IPS-18a (cell line): ENCODE results near the gene SLC39A13.
"Not testable (repeated sequence)": the region's sequence is repeated elsewhere in the genome, so short reads cannot be mapped to it uniquely, and the experiment has no call there.

Experiments
- H3K27ac ChIP-seq: one replicate; pipeline ENCODE4 v1.5.1; 2013; ENCODE audit warnings: low read length
- H3K27me3 ChIP-seq: one replicate; pipeline ENCODE4 v1.6.1; 2013; ENCODE audit warnings: mild to moderate bottlenecking, low read length; ENCODE audit not compliant: control insufficient read depth, insufficient read depth
- H3K36me3 ChIP-seq: one replicate; pipeline ENCODE4 v1.6.1; 2013; ENCODE audit warnings: low read depth, low read length; ENCODE audit not compliant: control insufficient read depth
- H3K4me1 ChIP-seq: one replicate; pipeline ENCODE4 v1.6.1; 2013; ENCODE audit warnings: low read depth, low read length; ENCODE audit not compliant: control insufficient read depth
- H3K4me3 ChIP-seq: one replicate; pipeline ENCODE4 v1.5.1; 2013; ENCODE audit warnings: low read length
- H3K9ac ChIP-seq: one replicate; pipeline ENCODE4 v1.6.1; 2013; ENCODE audit warnings: mild to moderate bottlenecking, low read length, moderate library complexity
- H3K9me3 ChIP-seq: one replicate; pipeline ENCODE4 v1.6.1; 2013; ENCODE audit warnings: low read depth, low read length; ENCODE audit not compliant: control insufficient read depth

SLC39A13 gene

GRCh38 chr11:47448566-47449427 lies 40.4 kb downstream of the SLC39A13 start, which contains the start of gene RAPSN:
TSS of gene RAPSN (minus strand) at chr11:47449136. CDS start at chr11:47448964, 172 bp downstream.
- Histone ChIP-seq H3K4me1 (no peaks in the 10 kb centered on the region), H3K27ac (no peak within 1 kb of the TSS), H3K9me3 (no peaks in the 10 kb centered on the region), H3K36me3 (no peaks in the 10 kb centered on the region), H3K9ac (no peak within 1 kb of the TSS), H3K27me3 (no peaks in the 10 kb centered on the region), H3K4me3 (no peak within 1 kb of the TSS)

GRCh38 chr11:47449541-47449940 lies 41.2 kb downstream of the SLC39A13 start:
- H3K4me1 ChIP-seq = no peaks in the 10 kb centered on the region
- H3K27me3 ChIP-seq = no peaks in the 10 kb centered on the region
- no peak overlapping the region for H3K9ac ChIP-seq
- H3K36me3 ChIP-seq = no peaks in the 10 kb centered on the region
- no peak overlapping the region for H3K4me3 ChIP-seq
- no peaks in the 10 kb centered on the region for H3K9me3 ChIP-seq
- no peak overlapping the region for H3K27ac ChIP-seq

GRCh38 chr11:47451436-47451835 lies 43.0 kb downstream of the SLC39A13 start:
- H3K9me3 ChIP-seq = no peaks in the 10 kb centered on the region
- H3K4me3 ChIP-seq = no peak overlapping the region
- H3K36me3 ChIP-seq = no peaks in the 10 kb centered on the region
- H3K9ac ChIP-seq = no peak overlapping the region
- no peaks in the 10 kb centered on the region for H3K27me3 ChIP-seq
- H3K4me1 ChIP-seq = no peaks in the 10 kb centered on the region
- H3K27ac ChIP-seq = no peak overlapping the region

GRCh38 chr11:47451990-47452389 lies 43.6 kb downstream of the SLC39A13 start:
- Histone ChIP-seq H3K27ac (no peak overlapping the region), H3K9ac (no peak overlapping the region), H3K9me3 (no peaks in the 10 kb centered on the region), H3K4me3 (no peak overlapping the region), H3K36me3 (no peaks in the 10 kb centered on the region), H3K4me1 (no peaks in the 10 kb centered on the region), H3K27me3 (no peaks in the 10 kb centered on the region)

- no peaks in the 10 kb centered on the region for H3K36me3 ChIP-seq
- H3K9ac ChIP-seq = no peak overlapping the region
- H3K4me1 ChIP-seq = no peaks in the 10 kb centered on the region
- H3K27me3 ChIP-seq = no peaks in the 10 kb centered on the region
- H3K9me3 ChIP-seq = no peaks in the 10 kb centered on the region
- H3K27ac ChIP-seq = no peak overlapping the region
- H3K4me3 ChIP-seq = no peak overlapping the region
Measured at GRCh38 chr11:47453365-47453764, 45.0 kb downstream of the SLC39A13 start.

GRCh38 chr11:47454258-47454671 lies 45.9 kb downstream of the SLC39A13 start:
- not testable (repeated sequence) for H3K4me1 ChIP-seq, H3K4me3 ChIP-seq, H3K9me3 ChIP-seq, H3K27me3 ChIP-seq, H3K9ac ChIP-seq, H3K36me3 ChIP-seq, H3K27ac ChIP-seq

- Histone ChIP-seq H3K9me3 (no peaks in the 10 kb centered on the region), H3K27ac (no peak overlapping the region), H3K27me3 (no peaks in the 10 kb centered on the region), H3K9ac (no peak overlapping the region), H3K4me3 (no peak overlapping the region), H3K36me3 (peaks cover 3% of the 10 kb centered on the region), H3K4me1 (no peaks in the 10 kb centered on the region)
Measured at GRCh38 chr11:47460571-47461235, 52.3 kb downstream of the SLC39A13 start.

GRCh38 chr11:47461876-47462275 lies 53.5 kb downstream of the SLC39A13 start:
- Histone ChIP-seq H3K9ac (no peak overlapping the region), H3K27me3 (no peaks in the 10 kb centered on the region), H3K4me3 (no peak overlapping the region), H3K27ac (no peak overlapping the region), H3K4me1 (no peaks in the 10 kb centered on the region), H3K9me3 (no peaks in the 10 kb centered on the region), H3K36me3 (peaks cover 3% of the 10 kb centered on the region)

GRCh38 chr11:47464483-47464882 lies 56.1 kb downstream of the SLC39A13 start:
- no peak overlapping the region for H3K27ac ChIP-seq
- H3K27me3 ChIP-seq = no peaks in the 10 kb centered on the region
- H3K9me3 ChIP-seq = no peaks in the 10 kb centered on the region
- H3K36me3 ChIP-seq = peaks cover 4% of the 10 kb centered on the region
- H3K4me1 ChIP-seq = peaks cover 24% of the 10 kb centered on the region
- no peak overlapping the region for H3K9ac ChIP-seq
- H3K4me3 ChIP-seq = no peak overlapping the region
